GM13977 (cell line): ENCODE results near the gene MKLN1.
"Not testable (repeated sequence)": the region's sequence is repeated elsewhere in the genome, so short reads cannot be mapped to it uniquely, and the experiment has no call there.

Experiments used
- DNase-seq: peaks from one replicate; pipeline ENCODE4 v3.0.0; 2012; ENCODE audit warnings: low spot score
- CTCF ChIP-seq: IDR thresholded peaks from 2 replicates; pipeline ENCODE4 v1.5.1; 2012; ENCODE audit warnings: mild to moderate bottlenecking, control low read depth; ENCODE audit not compliant: insufficient read depth; ENCODE audit errors: extremely low read depth, missing control alignments
- in situ Hi-C: fragments of 300-500 bp; cut with MboI; formaldehyde crosslinking; loops from one replicate; pipeline ENCODE4 v1.12.0; 2022; ENCODE audit warnings: low sequenced_read_pairs, low pct_unique_long_range_greater_than_20kb, mixed read lengths, inconsistent platforms; ENCODE audit not compliant: unreplicated experiment

MKLN1 gene

GRCh38 chr7:131507592-131508331, 180.1 kb downstream of the MKLN1 start:
- in situ Hi-C loops = no loop called here

GRCh38 chr7:131508754-131509486, 181.2 kb downstream of the MKLN1 start:
- TF ChIP-seq CTCF = no peak
- no peak for DNase-seq
- in situ Hi-C loops = no loop called here

More at GRCh38 chr7:131507592-131508331, 180.1 kb downstream of the MKLN1 start:
- peak; percentile 89 for TF ChIP-seq CTCF
- peak; percentile 63 for DNase-seq

- TF ChIP-seq CTCF = no peak
- DNase-seq = no peak
- in situ Hi-C loops = no loop called here
Observed at GRCh38 chr7:131509781-131510180, 182.1 kb downstream of the MKLN1 start.

- in situ Hi-C loops = no loop called here
- no peak for DNase-seq
- no peak for TF ChIP-seq CTCF
Observed at GRCh38 chr7:131511071-131511470, 183.4 kb downstream of the MKLN1 start.

GRCh38 chr7:131511774-131512535, 184.3 kb downstream of the MKLN1 start:
- no peak for DNase-seq
- in situ Hi-C loops = no loop called here
- no peak for TF ChIP-seq CTCF

- peak; percentile 98 for TF ChIP-seq CTCF
- peak; percentile 79 for DNase-seq
- in situ Hi-C loops = no loop called here
Observed at GRCh38 chr7:131513245-131514061, 185.8 kb downstream of the MKLN1 start.

DNA sequence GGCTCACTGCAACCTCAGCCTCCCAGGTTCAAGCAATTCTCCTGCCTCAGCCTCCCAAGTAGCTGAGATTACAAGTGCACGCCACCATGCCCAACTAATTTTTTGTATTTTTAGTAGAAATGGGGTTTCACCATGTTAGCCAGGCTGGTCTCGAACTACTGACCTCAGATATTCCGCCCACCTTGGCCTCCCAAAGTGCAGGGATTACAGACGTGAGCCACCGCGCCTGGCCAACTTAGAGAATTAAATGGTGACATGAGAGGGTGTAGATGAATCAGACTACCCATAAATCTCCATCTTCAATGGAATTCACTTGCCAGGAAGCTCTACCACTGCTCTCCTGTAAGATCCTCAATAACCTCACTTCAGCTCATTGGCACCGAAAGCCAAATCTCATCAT, 187.8 kb downstream of the MKLN1 start:
- in situ Hi-C loops, DNase-seq: not testable (repeated sequence)
